GM21526 (cell line): Measurements from ENCODE around the gene UBE2E3.

ENCODE experiments used
- ATAC-seq: cut with Tn5 transposase; IDR thresholded peaks from one replicate; pipeline ENCODE4 v1.9.1; 2021; ENCODE audit warnings: moderate library complexity; ENCODE audit not compliant: unreplicated experiment, low FRiP score

The UBE2E3 gene

GRCh38 chr2:180978903-180979748, 1.3 kb upstream of the UBE2E3 start:
- ATAC-seq = no peak

- ATAC-seq = no peak
Observed at GRCh38 chr2:180979749-180980105, 678 bp upstream of the UBE2E3 start.

GRCh38 chr2:180980943-180981911, 822 bp downstream of the UBE2E3 start:
- peak; percentile 20 for ATAC-seq

- ATAC-seq = peak; percentile 41
Observed at GRCh38 chr2:180983468-180984242, 3.2 kb downstream of the UBE2E3 start.

- no peak for ATAC-seq
Observed at GRCh38 chr2:180985771-180986395, 5.5 kb downstream of the UBE2E3 start.

GRCh38 chr2:180987146-180987545, 6.7 kb downstream of the UBE2E3 start:
- no peak for ATAC-seq

- no peak for ATAC-seq
Observed at GRCh38 chr2:180990337-180990736, 9.9 kb downstream of the UBE2E3 start.

GRCh38 chr2:180990794-180991193, 10.4 kb downstream of the UBE2E3 start:
- no peak for ATAC-seq

GRCh38 chr2:180991361-180991760, 11.0 kb downstream of the UBE2E3 start:
- ATAC-seq = no peak

- ATAC-seq = peak; percentile 64
Observed at GRCh38 chr2:180991820-180992219, 11.4 kb downstream of the UBE2E3 start.

GRCh38 chr2:180992994-180993393, 12.6 kb downstream of the UBE2E3 start:
- ATAC-seq = no peak

GRCh38 chr2:180999274-180999964, 19.0 kb downstream of the UBE2E3 start:
- no peak for ATAC-seq

GRCh38 chr2:181004647-181005325, 24.4 kb downstream of the UBE2E3 start:
- no peak for ATAC-seq

GRCh38 chr2:181005326-181005655, 24.9 kb downstream of the UBE2E3 start:
- no peak for ATAC-seq

GRCh38 chr2:181005809-181006208, 25.4 kb downstream of the UBE2E3 start:
- no peak for ATAC-seq

- no peak for ATAC-seq
Observed at GRCh38 chr2:181007086-181007837, 26.9 kb downstream of the UBE2E3 start.

GRCh38 chr2:181008407-181008806, 28.0 kb downstream of the UBE2E3 start:
- no peak for ATAC-seq

- no peak for ATAC-seq
Observed at GRCh38 chr2:181021199-181021789, 40.9 kb downstream of the UBE2E3 start.
